HepG2 (cell line): ENCODE results near the gene RSBN1. TPM values are rescaled to one million over a fixed set of nuclear protein-coding genes. Genes with fewer than 3 reads are reported as not detected.

Experiments
- ATAC-seq: fragments of 200-7000 bp; cut with Tn5 transposase; 3 replicates; pipeline ENCODE4 v1.9.1; 2020; ENCODE audit warnings: mild to moderate bottlenecking, moderate library complexity
- BruUV-seq: library from RNA; stranded (reverse); fragments of 400-500 nt; replicated peaks from 2 replicates; lab custom pipeline; 2021; lab: Mats Ljungman, UMichigan
- CTCF ChIA-PET: fragments of 300-600 bp; formaldehyde crosslinking; extraction: SDS; loops from one replicate; lab custom pipeline; 2021; ENCODE audit warnings: low total read pairs, inconsistent platforms, low intra/inter-chr PET ratio; lab: Yijun Ruan, JAX
- POLR2A ChIA-PET: fragments of 350-600 bp; sonication (Branson Sonifier 250); formaldehyde crosslinking; loops from one replicate; lab custom pipeline; 2020; ENCODE audit warnings: antibody characterized with exemption, inconsistent platforms; lab: Yijun Ruan, JAX
- DNase-seq: peaks from one replicate; pipeline ENCODE4 v3.0.0-alpha.2; 2015; ENCODE audit warnings: low spot score
- FAIRE-seq: peaks from 3 replicates; lab custom pipeline; 2011; peaks lifted over from hg19 to GRCh38; lab: Jason Lieb, UNC
- H2AFZ ChIP-seq: one replicate; pipeline ENCODE4 v1.6.1; 2011; ENCODE audit warnings: low read length, inconsistent platforms
- H3K27ac ChIP-seq: fragments of 300-600 bp; 3 replicates; pipeline ENCODE4 v1.8.0; 2011; ENCODE audit warnings: mixed run types, mild to moderate bottlenecking, mixed read lengths, low read length, inconsistent platforms; ENCODE audit not compliant: insufficient read depth; ENCODE audit errors: extremely low read length
- H3K27me3 ChIP-seq, 2 experiments: fragments of 200-600 bp in 1 of 2; 2 replicates in 1 of 2; 3 replicates in 1 of 2; pipeline versions ENCODE4 v1.6.0 to v1.8.0; 2011; ENCODE audit warnings: low read length in 2 of 2, mild to moderate bottlenecking in 2 of 2, moderate library complexity in 2 of 2, inconsistent platforms in 1 of 2; ENCODE audit not compliant: insufficient read depth in 2 of 2, control insufficient read depth in 1 of 2
- H3K36me3 ChIP-seq, 2 experiments: fragments of 200-600 bp in 1 of 2; replicated peaks in 1 of 2; 2 replicates in 1 of 2; 3 replicates in 1 of 2; pipeline versions ENCODE4 v1.5.1 to v1.8.0; 2011; ENCODE audit warnings: low read length in 2 of 2, inconsistent platforms in 1 of 2; ENCODE audit not compliant: insufficient read depth in 2 of 2, control insufficient read depth in 1 of 2
- H3K4me1 ChIP-seq: 2 replicates; pipeline ENCODE4 v1.5.1; 2012; ENCODE audit warnings: low read length, inconsistent platforms; ENCODE audit not compliant: insufficient read depth
- H3K4me2 ChIP-seq: 2 replicates; pipeline ENCODE4 v1.6.0; 2011; ENCODE audit warnings: low read depth, low read length, inconsistent platforms
- H3K4me3 ChIP-seq, 3 experiments: fragments of 200-600 bp in 1 of 3; sonication (generic), shearing (Covaris generic) in 1 of 3; replicated peaks in 1 of 3; 2 replicates each; pipeline ENCODE4 v1.5.1; 2011 to 2016; ENCODE audit warnings: low read length in 3 of 3, inconsistent platforms in 2 of 3, low read depth in 2 of 3, mild to moderate bottlenecking in 2 of 3, control low read depth in 1 of 3, mixed read lengths in 1 of 3; ENCODE audit not compliant: insufficient read depth in 1 of 3
- H3K79me2 ChIP-seq: one replicate; pipeline ENCODE4 v1.6.1; 2011; ENCODE audit warnings: low read length, inconsistent platforms; ENCODE audit not compliant: insufficient read depth
- H3K9ac ChIP-seq: 2 replicates; pipeline ENCODE4 v1.6.0; 2011; ENCODE audit warnings: mild to moderate bottlenecking, low read depth, low read length, inconsistent platforms; ENCODE audit not compliant: insufficient read depth
- H3K9me3 ChIP-seq: 2 replicates; pipeline ENCODE4 v1.5.1; 2012; ENCODE audit warnings: mild to moderate bottlenecking, low read length
- H4K20me1 ChIP-seq: 2 replicates; pipeline ENCODE4 v1.6.0; 2011; ENCODE audit warnings: inconsistent platforms, mild to moderate bottlenecking, low read length, moderate library complexity; ENCODE audit not compliant: insufficient read depth
- HDAC2 ChIP-seq: sonication (generic); formaldehyde crosslinking; IDR thresholded peaks from 2 replicates; pipeline ENCODE4 v1.4.0; 2020; ENCODE audit warnings: missing genetic modification reagents
- PHF8 ChIP-seq: sonication (generic); formaldehyde crosslinking; IDR thresholded peaks from 2 replicates; pipeline ENCODE4 v1.5.0; 2020; ENCODE audit warnings: missing genetic modification reagents
- RARA ChIP-seq: IDR thresholded peaks from 2 replicates; pipeline ENCODE4 v1.6.1; 2016; ENCODE audit warnings: missing genetic modification reagents, missing compliant biosample characterization
- SATB2 ChIP-seq: sonication (generic); formaldehyde crosslinking; IDR thresholded peaks from 2 replicates; pipeline ENCODE4 v1.5.0; 2020; ENCODE audit warnings: missing genetic modification reagents
- SP4 ChIP-seq: sonication (generic); formaldehyde crosslinking; IDR thresholded peaks from 2 replicates; pipeline ENCODE4 v1.8.1; 2023; ENCODE audit warnings: mild to moderate bottlenecking, missing genetic modification reagents
- SP5 ChIP-seq: IDR thresholded peaks from 2 replicates; pipeline ENCODE4 v1.6.1; 2016; ENCODE audit warnings: low read depth, borderline replicate concordance
- SRSF9 ChIP-seq: fragments of 200-400 bp; formaldehyde crosslinking; IDR thresholded peaks from 2 replicates; pipeline ENCODE4 v1.6.1; 2018; ENCODE audit warnings: borderline replicate concordance, mild to moderate bottlenecking, low read depth, low read length; ENCODE audit not compliant: insufficient read depth, poor library complexity, severe bottlenecking
- TEAD3 ChIP-seq: optimal IDR thresholded peaks from 2 replicates; pipeline ENCODE3; 2016; ENCODE audit warnings: borderline replicate concordance
- ZNF326 ChIP-seq: sonication (generic); formaldehyde crosslinking; IDR thresholded peaks from 2 replicates; pipeline ENCODE4 v1.4.0; 2020; ENCODE audit warnings: missing genetic modification reagents, borderline replicate concordance
- ZNF460 ChIP-seq: sonication (generic); formaldehyde crosslinking; IDR thresholded peaks from 2 replicates; pipeline ENCODE4 v1.5.1; 2020; ENCODE audit warnings: missing genetic modification reagents, mild to moderate bottlenecking, borderline replicate concordance
- ZNF7 ChIP-seq: IDR thresholded peaks from 2 replicates; pipeline ENCODE4 v1.6.1; 2016; ENCODE audit warnings: missing biosample characterization, missing genetic modification reagents
- ZNF772 ChIP-seq: sonication (generic); formaldehyde crosslinking; IDR thresholded peaks from 2 replicates; pipeline ENCODE4 v1.5.0; 2020; ENCODE audit warnings: mild to moderate bottlenecking, missing genetic modification reagents
- ZNF773 ChIP-seq: sonication (generic); formaldehyde crosslinking; IDR thresholded peaks from 2 replicates; pipeline ENCODE4 v1.4.0; 2020; ENCODE audit warnings: missing genetic modification reagents, borderline replicate concordance
- WGBS: methylation state at CpG from one replicate; pipeline ENCODE4 v1.1.6; 2017; ENCODE audit warnings: low lambda C conversion rate; 5-methylcytosine and 5-hydroxymethylcytosine counted together
- in situ Hi-C: cut with HindIII; loops from 2 replicates; pipeline ENCODE4 v1.10.0; 2017; ENCODE audit warnings: low pct_unique_long_range_greater_than_20kb; ENCODE audit not compliant: extremely low pct_ligation_motif_present
- intact Hi-C: fragments of 100-400 bp; cut with micrococcal nuclease; formaldehyde crosslinking; loops from one replicate; pipeline ENCODE4 v1.10.0; 2022; ENCODE audit not compliant: unreplicated experiment
- polyA plus RNA-seq, 8 experiments: library from polyadenylated mRNA; depleted of rRNA in 3 of 8; stranded (reverse) in 7 of 8; unstranded in 1 of 8; fragments of >200 nt; fragmentation: Illumina TruSeq in 4 of 8; extraction: Trizol in 4 of 8; gene quantifications; 2 replicates each; pipeline versions ENCODE4 v1.2.1 to v1.2.3, GENCODE V29; 2011 to 2016; ENCODE audit warnings: low read depth in 4 of 8, missing spikeins in 1 of 8, mixed read lengths in 1 of 8; ENCODE audit not compliant: insufficient read depth in 1 of 8
- total RNA-seq, 5 experiments: library from RNA; depleted of rRNA; stranded (reverse); fragments of >200 nt; fragmentation: Illumina TruSeq; extraction: Trizol; gene quantifications; 2 replicates each; pipeline ENCODE4 v1.2.3, GENCODE V29; 2016; ENCODE audit warnings: low read depth in 1 of 5

Gene RSBN1
- total and polyA plus RNA-seq, 2 of the 13 experiments (the other 11 are each of a cell fraction or from before 2014, with no cell fraction given) = 8.3 to 10.4 TPM

DNA sequence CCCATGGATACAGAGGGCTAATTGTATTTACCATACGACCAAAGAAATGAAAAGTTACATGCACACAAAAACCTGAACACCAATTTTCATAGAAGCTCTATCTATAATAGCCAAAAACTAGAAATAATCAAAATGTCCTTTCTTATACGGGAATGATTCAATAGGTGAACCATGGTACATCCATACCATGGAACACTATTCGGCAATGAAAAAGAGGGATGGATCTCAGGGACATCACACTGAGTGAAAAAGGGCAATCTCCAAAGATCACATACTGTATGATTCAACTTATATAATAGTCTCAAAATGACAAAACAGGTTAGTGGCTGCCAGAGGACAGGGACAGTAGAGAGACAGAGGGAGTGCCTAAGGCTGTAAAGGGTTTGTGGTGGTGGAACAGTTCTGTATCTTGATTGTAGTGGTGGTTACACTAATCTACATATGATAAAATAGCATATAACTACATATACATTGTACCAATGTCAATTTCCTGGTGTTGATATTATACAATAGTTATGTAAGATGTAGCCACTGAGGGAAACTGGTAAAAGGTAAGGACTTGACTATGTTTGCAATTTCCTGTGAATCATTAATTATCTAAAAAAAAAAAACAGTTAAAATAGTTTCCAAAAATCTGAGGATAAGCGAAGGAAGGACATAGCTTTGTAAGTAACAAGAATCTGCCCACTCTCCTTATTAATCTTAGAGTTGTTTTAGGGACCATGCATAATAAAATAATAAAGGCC lies 3.7 kb downstream of the RSBN1 start:
- no TSS peak for BruUV-seq
- in situ Hi-C loops = no loop called here
- Histone ChIP-seq H3K4me2 (peak overlapping the region; percentile 78), H3K79me2 (peaks cover 81% of the 10 kb centered on the region), H3K27me3 (no peaks in the 10 kb centered on the region; a peak in 1 of 5 replicates), H3K9me3 (no peaks in the 10 kb centered on the region), H3K4me3 (peak overlapping the region in 1 of 3 experiments; percentile 99; a peak in 1 of 6 replicates), H4K20me1 (peaks cover 36% of the 10 kb centered on the region), H3K9ac (no peak overlapping the region), H2AFZ (no peak overlapping the region), H3K36me3 (peaks cover 0 to 4% of the 10 kb centered on the region in 2 experiments; a peak in 1 of 5 replicates), H3K4me1 (peaks cover 55% of the 10 kb centered on the region), H3K27ac (no peak overlapping the region)
- DNase-seq (no peak), FAIRE-seq (no peak), ATAC-seq (no peak)
- intact Hi-C loops = no loop called here
- whole genome bisulfite sequencing = 96% methylated on average over 4 of the region's 4 CpGs
- POLR2A ChIA-PET = no interaction called here
- CTCF ChIA-PET = no interaction called here
- no peak for TF ChIP-seq ZNF773 (CRISPR knock-in tag)
- no peak for TF ChIP-seq ZNF7 (CRISPR knock-in tag)
- TF ChIP-seq SATB2 (CRISPR knock-in tag) = no peak
- no peak for TF ChIP-seq ZNF460 (CRISPR knock-in tag)
- TF ChIP-seq PHF8 (CRISPR knock-in tag) = no peak
- no peak for TF ChIP-seq SP4 (CRISPR knock-in tag)
- TF ChIP-seq ZNF326 (CRISPR knock-in tag) = no peak
- TF ChIP-seq SRSF9 = no peak
- TF ChIP-seq ZNF772 (CRISPR knock-in tag) = no peak
- no peak for TF ChIP-seq RARA (CRISPR knock-in tag)
- no peak for TF ChIP-seq SP5 (CRISPR knock-in tag)
- TF ChIP-seq TEAD3 (CRISPR knock-in tag) = no peak
- no peak for TF ChIP-seq HDAC2 (CRISPR knock-in tag)
